HG03439 (cell line): ENCODE results near the gene PRR23E.

Source experiments
- ATAC-seq: cut with Tn5 transposase; IDR thresholded peaks from one replicate; pipeline ENCODE4 v1.9.1; 2021; ENCODE audit warnings: mild to moderate bottlenecking, moderate library complexity; ENCODE audit not compliant: unreplicated experiment

The PRR23E gene

GRCh38 chr3:127222163-127222562, 29.2 kb downstream of the PRR23E start:
- ATAC-seq, result no peak

GRCh38 chr3:127222664-127223063, 29.7 kb downstream of the PRR23E start:
- ATAC-seq, result no peak

GRCh38 chr3:127224118-127224517, 31.2 kb downstream of the PRR23E start:
- no peak for ATAC-seq

GRCh38 chr3:127226457-127226856, 33.5 kb downstream of the PRR23E start:
- ATAC-seq, result no peak

- no peak for ATAC-seq
Measured at GRCh38 chr3:127226946-127227842, 34.3 kb downstream of the PRR23E start.

- no peak for ATAC-seq
Measured at GRCh38 chr3:127228866-127229265, 35.9 kb downstream of the PRR23E start.

- ATAC-seq, result no peak
Measured at GRCh38 chr3:127233371-127233770, 40.4 kb downstream of the PRR23E start.

- ATAC-seq, result no peak
Measured at GRCh38 chr3:127234778-127235177, 41.8 kb downstream of the PRR23E start.

- ATAC-seq, result no peak
Measured at GRCh38 chr3:127235706-127236105, 42.8 kb downstream of the PRR23E start.

- no peak for ATAC-seq
Measured at GRCh38 chr3:127237835-127238234, 44.9 kb downstream of the PRR23E start.

GRCh38 chr3:127238602-127239001, 45.7 kb downstream of the PRR23E start:
- no peak for ATAC-seq

- ATAC-seq, result no peak
Measured at GRCh38 chr3:127247292-127247691, 54.4 kb downstream of the PRR23E start.
